Activated CD4-positive, alpha-beta T cell treated with anti-CD3 and anti-CD28 coated beads, Interleukin-2, amount 50 U/mL, for 24 hours (primary cell): Measurements from ENCODE around the gene ELAVL1.
"Not testable (repeated sequence)": the region's sequence is repeated elsewhere in the genome, so short reads cannot be mapped to it uniquely, and the experiment has no call there.

ENCODE experiments used
- DNase-seq, 2 donors: peaks; one replicate each; pipeline ENCODE4 v3.0.0-alpha.2; 2020; ENCODE audit warnings: low read depth in 1 of 2, low spot score in 1 of 2

Gene ELAVL1

GRCh38 chr19:8005534-8006256, at the start of gene ELAVL1:
Gene ELAVL1 (minus strand): TSS chr19:8005641. CDS start chr19:7991815, 13,826 bp downstream.
- peak; percentile 77 to 81 for DNase-seq

DNA sequence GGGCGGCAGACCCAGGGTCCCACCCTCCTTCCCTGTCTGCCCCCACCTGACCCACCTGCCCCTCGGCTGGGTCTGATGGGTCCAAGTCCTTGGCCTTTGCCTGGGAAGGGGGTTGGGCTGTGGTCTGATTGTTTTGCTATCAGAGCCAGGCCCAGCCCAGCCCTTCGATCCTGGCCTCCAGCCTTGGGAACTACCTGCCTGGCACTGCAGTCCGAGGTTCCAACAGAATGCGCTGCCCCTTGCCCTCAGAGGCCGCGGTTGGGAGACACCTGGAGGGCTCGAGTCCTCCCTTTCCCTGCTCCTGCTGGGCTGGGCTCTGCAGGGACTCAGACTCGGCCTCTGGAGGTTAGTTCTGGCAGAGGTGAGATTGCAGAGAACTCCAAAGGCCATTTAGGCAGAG, 48.7 kb upstream of the ELAVL1 start:
- DNase-seq: no peak

DNA sequence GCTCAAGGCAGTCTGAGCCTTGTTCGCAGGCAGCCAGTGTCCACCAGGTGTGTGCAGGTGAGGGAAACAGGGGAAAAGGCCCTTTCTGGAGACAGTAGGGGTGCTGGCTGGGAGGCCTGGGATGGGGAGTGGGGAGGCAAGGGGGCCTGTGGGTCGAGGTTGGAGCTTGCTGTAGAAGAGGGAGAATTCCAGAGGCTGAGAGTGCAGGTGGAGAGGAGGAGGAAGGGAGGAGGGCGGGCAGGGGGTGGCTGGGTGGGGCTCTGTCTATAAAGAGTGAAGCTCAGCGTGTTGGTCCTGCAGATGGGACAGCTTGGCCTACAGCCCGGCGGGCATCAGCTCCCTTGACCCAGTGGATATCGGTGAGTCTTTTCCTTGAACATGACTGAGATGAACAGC, 47.0 kb upstream of the ELAVL1 start, which contains the start of gene CCL25:
Gene CCL25 (plus strand): TSS at position 297 of the 396 bp plus-strand sequence. CDS start 290 bp downstream, outside the sequence.
- DNase-seq: no peak

DNA sequence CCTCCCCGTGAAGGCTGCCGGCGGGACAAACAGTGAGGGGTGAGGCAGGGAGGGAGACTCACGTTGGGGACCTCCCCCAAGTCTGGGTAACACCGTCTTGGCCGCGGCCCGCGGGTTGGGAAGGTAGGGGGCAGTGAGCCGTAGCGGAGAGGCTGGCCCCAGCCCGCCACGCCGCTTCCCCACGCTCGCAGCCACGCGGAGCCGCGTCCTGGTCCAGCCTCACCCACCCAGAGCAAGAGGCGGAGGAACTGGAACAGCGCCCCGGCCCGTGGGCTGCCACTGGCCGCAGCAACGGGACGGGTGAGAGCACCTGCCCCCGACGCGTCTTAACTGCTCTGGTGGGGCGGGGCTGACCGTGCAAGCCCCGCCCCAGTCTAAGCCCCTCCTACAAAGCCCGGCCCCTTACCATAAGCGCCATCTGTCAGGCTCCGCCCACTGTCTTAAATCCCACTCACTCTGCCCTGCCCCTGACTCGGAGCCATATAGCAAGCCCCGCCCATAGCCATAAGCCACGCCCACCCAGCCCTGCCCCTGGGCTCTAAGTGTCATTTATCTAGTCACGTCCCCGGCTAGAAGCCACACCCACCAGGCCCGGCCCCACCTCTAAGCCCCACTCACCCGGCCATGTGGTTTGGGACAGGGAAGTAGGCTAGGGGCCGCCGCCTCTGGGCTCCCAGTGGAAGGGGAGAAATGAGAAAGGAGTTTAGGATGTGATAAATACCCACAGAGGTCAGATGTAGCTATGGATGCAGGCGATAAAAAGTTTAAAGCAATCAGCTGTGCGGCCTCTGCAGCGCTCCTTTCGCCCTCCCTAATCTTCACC, 45.0 kb upstream of the ELAVL1 start:
- DNase-seq: peak; percentile 77 to 88

DNA sequence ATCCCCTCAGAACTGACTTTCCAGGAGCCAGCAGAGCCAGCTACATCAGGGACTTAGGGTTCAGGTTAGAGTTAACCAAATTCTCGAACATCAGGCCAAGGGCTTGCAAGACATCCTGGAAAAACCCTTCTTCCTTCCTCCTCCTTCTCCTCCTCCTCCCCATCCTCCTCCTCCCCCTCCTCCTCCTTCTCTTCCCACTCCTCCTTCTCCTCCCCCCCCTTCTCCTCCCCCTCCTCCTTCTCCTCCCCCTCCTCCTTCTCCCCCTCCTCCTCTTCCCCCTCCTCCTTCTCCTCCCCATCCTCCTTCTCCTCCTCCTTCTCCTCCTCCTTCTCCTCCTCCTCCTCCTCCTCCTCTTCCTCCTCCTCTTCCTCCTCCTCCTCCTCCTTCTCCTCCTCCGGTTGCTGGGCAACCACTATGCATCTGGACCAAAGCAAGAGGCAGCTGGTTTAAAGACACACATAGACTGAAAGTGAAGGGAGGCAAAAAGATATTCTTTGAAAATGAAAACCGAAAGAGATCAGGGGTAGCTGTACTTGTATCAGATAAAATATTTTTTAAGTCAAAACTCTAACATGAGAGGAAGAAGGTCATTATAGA, 41.2 kb upstream of the ELAVL1 start:
- no peak for DNase-seq

DNA sequence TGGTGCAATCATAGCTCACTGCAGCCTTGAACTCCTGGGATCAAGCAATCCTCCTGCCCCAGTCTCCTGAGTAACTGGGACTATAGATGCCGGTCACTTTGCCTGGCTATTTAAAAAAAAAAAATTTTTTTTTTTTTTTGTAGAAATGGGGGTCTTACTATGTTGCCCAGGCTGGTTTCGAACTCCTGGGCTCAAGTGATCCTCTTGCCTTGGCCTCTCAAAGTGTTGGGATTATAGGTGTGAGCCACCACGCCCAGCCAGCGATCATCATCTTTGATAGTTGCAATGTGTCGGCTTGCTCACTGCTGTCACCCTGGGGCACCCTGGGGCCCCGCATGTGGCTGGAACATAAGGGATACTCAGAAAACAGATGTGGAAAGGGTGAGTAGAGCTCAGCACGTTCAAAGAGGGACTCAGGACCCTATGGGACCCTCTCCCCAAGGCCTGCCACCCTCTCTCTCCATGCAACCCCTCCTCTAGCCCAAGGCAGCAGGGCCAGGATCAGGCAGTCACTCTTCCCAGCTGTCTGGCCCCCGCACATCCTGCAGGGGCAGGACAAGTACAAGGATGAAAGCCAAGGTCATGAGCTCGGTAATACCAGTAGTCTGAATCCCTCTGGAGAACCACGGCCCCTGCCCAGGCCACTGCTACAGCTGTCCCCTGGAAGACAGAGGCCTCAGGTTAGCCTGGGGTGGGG, 40.6 kb upstream of the ELAVL1 start:
- no peak for DNase-seq

GRCh38 chr19:8044018-8044417, 38.6 kb upstream of the ELAVL1 start:
- no peak for DNase-seq

- no peak for DNase-seq
These were observed 37.5 kb upstream of the ELAVL1 start for GRCh38 chr19:8042900-8043299.

- DNase-seq: no peak
These were observed 36.1 kb upstream of the ELAVL1 start for GRCh38 chr19:8041531-8041931.

- DNase-seq: no peak
These were observed 33.8 kb upstream of the ELAVL1 start for GRCh38 chr19:8039231-8039630.

DNA sequence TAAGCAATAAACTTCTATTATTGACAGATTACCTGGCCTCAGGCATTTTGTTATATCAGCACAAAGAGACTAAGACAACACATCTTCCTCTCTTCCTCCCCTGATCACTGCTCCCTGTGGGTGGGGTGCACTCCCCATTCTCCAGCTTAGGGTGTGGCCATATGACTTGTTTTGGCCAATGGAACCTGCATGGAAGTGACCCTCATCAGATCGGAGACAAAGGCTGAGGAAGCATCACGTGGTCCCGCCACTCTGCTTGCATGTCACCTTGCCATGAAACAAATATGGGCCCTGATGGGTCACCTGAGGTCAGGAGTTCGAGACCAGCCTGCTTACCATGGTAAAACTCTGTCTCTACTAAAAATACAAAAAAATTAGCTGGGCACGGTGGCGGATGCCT, 33.4 kb upstream of the ELAVL1 start:
- DNase-seq: no peak

DNA sequence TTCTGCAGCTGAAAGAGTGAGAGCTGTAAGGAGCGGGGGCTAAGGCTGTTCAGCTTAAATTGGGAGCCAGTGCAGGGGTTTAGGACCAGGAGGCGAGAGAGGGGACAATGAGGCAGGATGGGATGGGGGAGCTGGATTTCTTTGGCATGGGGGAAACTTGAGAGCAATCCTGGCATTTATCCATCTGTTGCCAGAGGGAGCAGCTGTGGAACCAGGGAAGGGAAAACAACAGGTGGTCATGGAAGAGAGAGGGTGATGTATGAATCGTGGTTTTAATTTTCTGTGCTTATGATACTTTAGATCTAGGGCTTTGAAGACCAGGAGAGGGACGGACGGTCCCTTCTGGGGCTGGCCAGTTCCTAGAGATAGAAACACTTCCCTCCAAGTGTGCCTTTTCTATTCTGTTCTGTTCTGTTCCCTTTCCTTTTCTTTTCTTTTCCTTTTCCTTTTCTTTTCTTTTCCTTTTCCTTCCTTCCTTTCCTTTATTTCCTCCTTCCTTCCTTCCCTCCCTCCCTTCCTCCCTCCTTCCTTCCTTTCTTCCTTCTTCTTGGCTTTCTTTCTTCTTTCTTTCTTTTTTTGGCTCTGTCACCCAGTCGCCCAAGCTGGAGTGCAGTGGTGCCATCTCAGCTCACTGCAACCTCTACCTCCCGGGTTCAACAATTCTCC, 31.1 kb upstream of the ELAVL1 start:
- DNase-seq: no peak

- DNase-seq: no peak
These were observed 28.7 kb upstream of the ELAVL1 start for GRCh38 chr19:8034178-8034525.

DNA sequence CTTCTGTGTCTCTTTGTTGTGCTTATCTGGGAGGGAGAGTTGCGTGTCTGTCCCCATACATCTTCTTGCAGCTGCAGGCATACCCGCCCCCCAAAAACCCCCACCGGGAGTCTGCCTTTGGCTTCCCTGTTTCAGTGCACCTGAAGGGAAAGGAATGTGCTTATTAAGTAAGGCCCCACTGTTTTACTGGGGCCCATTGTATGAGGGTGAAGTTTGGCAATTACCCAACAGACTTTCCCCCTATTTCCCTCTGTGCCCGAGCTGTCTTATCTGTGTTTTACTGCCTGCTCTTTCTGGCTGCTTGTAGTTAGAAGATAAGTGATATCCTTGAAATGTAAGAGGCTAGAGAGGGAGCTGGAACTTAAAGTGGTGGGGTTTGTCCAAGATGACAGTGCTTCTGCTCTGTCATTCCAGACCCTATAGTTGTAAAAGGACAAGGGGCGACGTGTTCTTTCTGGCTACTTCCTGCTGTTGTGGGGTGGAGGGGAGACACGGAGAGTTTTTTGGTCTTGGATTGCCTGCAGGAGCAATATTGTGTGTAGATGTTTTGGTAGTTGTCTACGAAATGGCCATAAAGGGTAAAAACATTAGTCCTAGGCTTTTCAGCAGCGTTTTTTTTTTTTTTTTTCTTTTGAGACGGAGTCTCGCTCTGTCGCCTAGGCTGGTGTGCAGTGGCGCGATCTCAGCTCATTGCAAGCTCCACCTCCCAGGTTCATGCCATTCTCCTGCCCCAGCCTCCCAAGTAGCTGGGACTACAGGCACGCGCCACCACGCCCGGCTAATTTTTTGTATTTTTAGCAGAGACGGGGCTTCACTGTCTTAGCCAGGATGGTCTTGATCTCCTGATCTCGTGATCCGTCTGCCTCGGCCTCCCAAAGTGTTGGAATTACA, 28.1 kb upstream of the ELAVL1 start:
- not testable (repeated sequence) for DNase-seq

- DNase-seq: no peak
These were observed 25.5 kb upstream of the ELAVL1 start for GRCh38 chr19:8030960-8031359.

DNA sequence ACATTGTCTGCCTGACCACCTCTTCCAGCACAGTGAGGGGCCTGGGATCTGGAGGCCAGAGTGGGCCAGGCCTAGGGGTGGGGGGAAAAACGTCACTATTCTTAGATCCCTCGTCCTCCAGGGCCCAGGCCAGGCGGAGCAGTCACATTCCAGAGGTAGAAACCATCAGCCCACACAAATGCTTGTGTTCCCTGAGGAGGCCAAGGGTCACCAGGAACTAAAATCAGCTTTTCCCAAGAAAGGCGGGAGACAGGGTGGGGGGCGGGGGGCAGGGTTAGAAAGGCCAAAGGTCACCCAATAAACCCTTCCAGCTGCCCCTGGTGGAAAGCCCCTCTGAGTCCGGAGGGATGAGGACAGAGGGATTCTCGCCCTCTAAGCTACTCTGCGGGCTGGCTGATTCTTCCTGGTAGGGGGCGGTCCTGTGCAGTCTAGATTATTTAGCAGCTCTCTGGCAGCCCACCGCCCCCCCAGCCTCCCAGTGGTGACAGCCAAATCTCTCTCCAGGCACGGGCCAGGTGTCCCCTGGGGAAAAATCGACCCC, 23.6 kb upstream of the ELAVL1 start:
- DNase-seq: no peak

GRCh38 chr19:8025316-8025715, 19.9 kb upstream of the ELAVL1 start:
- no peak for DNase-seq

DNA sequence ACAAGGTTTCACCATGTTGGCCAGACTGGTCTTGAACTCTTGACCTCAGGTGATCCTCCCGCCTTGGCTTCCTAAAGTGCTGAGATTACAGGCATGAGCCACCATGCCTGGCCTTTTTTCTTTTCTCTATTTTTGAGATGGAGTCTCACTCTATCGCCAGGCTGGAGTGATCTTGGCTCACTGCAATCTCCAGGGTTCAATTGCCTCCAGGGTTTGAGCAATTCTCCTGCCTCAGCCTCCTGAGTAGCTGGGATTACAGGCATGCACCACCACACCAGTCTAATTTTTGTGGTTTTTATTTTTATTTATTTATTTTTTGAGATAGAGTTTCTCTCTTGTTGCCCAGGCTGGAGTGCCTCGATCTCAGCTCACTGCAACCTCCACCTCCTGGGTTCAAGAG, 18.8 kb upstream of the ELAVL1 start:
- DNase-seq: not testable (repeated sequence)

DNA sequence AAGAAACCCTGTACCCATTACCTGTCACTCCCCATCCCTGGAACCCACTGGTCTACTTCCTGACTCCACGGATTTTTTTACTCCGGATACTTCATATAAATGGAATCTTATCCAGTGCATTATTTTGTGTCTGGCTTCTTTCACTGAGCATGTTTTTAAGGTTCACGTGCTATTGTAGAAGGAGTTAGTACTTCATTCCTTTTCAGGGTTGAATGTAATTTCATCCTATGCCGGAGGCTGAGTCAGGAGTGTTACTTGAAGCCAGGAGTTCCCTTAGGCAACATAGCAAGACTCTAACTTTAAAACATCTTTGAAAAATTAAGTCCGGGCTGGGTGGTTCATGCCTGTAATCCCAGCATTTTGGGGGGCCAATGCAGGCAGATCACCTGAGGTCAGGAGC, 17.9 kb upstream of the ELAVL1 start:
- no peak for DNase-seq

DNA sequence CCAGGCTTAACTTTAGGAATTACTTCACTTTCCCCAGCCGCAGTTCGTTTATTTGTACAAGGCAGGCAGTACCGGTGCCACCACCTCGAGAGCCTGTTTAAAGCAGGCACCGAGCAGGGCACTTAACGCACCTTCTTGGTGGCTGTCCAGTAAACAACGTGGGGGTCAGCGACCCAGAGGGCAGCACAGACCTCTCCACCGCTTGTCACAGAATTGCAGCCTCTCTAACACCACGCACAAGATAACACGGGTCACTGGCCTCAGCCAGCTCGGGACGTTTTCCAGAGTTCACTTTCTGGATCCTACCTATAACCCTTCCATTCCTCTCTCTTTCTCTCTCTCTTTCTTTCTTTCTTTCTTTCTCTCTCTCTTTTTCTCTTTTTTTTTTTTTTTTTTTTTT, 16.8 kb upstream of the ELAVL1 start:
- DNase-seq: no peak
